Tibial nerve (tissue), 4 donors: ENCODE data around the gene AP2M1. TPM values are rescaled to one million over a fixed set of nuclear protein-coding genes. Genes with fewer than 3 reads are reported as not detected.

Experiments
- DNase-seq, 2 donors: peaks; one replicate each; pipeline ENCODE4 v3.0.0-alpha.2; 2019; ENCODE audit warnings: low spot score in 2 of 2
- H3K27ac ChIP-seq, 4 donors: fragments of 200-600 bp; sonication (generic) in 3 of 4; one replicate each; pipeline ENCODE4 v1.5.1; 2017 to 2019; ENCODE audit warnings: mild to moderate bottlenecking in 1 of 4
- H3K27me3 ChIP-seq, 2 donors: fragments of 200-600 bp; sonication (generic) in 1 of 2; one replicate each; pipeline versions ENCODE4 v1.5.1 to v1.6.0; 2017 to 2019
- H3K36me3 ChIP-seq, 3 donors: fragments of 200-600 bp; sonication (generic); one replicate each; pipeline ENCODE4 v1.5.1; 2018 to 2019
- H3K4me1 ChIP-seq, 4 donors: fragments of 200-600 bp; sonication (generic) in 3 of 4; one replicate each; pipeline ENCODE4 v1.5.1; 2017 to 2019
- H3K4me3 ChIP-seq, 4 donors: fragments of 200-600 bp; sonication (generic) in 3 of 4; one replicate each; pipeline ENCODE4 v1.5.1; 2017 to 2019; ENCODE audit warnings: mild to moderate bottlenecking in 1 of 4, moderate library complexity in 1 of 4
- H3K9me3 ChIP-seq, 4 donors: fragments of 200-600 bp; sonication (generic) in 3 of 4; one replicate each; pipeline ENCODE4 v1.5.1; 2017 to 2019
- CTCF ChIP-seq, 5 experiments: fragments of 200-600 bp in 3 of 5; fragments of 450-650 bp in 2 of 5; sonication (generic) in 3 of 5; IDR thresholded peaks; one replicate each; pipeline ENCODE4 v1.5.1; 2016 to 2019; ENCODE audit warnings: antibody characterized with exemption in 5 of 5, mild to moderate bottlenecking in 3 of 5, moderate library complexity in 2 of 5
- EP300 ChIP-seq, 2 donors: sonication (generic); formaldehyde crosslinking; IDR thresholded peaks; one replicate each; pipeline ENCODE4 v1.6.1; 2017; ENCODE audit warnings: antibody characterized with exemption in 2 of 2, mild to moderate bottlenecking in 1 of 2
- POLR2A ChIP-seq, 2 donors: fragments of 450-650 bp; IDR thresholded peaks; one replicate each; pipeline ENCODE4 v1.6.1; 2017; ENCODE audit warnings: antibody characterized with exemption in 2 of 2, mild to moderate bottlenecking in 2 of 2, moderate library complexity in 2 of 2
- WGBS, 2 donors: methylation state at CpG; one replicate each; pipeline ENCODE4 v1.1.5; 2018; 5-methylcytosine and 5-hydroxymethylcytosine counted together
- total RNA-seq, 4 donors: library from RNA; depleted of rRNA; stranded (reverse); fragments of >200 nt; gene quantifications; one replicate each; pipeline ENCODE4 v1.1.0, GENCODE V29; 2016

Gene AP2M1
- total RNA-seq, 4 donors from 2014 or later, result 182 to 212 (median 199) TPM

- Histone ChIP-seq H3K27ac (no peak overlapping the region), H3K9me3 (no peaks in the 10 kb centered on the region), H3K36me3 (peaks cover 6 to 81% (median 20%) of the 10 kb centered on the region in 3 donors), H3K4me1 (peaks cover 0 to 34% (median 8%) of the 10 kb centered on the region in 4 donors), H3K4me3 (no peak overlapping the region), H3K27me3 (no peaks in the 10 kb centered on the region)
- WGBS, 2 donors, result 87 to 96% methylated on average over 10 of the region's 10 CpGs
- DNase-seq, result no peak
- no peak for TF ChIP-seq POLR2A (IDR thresholded peaks at IDR 0.05)
- TF ChIP-seq CTCF (IDR thresholded peaks at IDR 0.05), result no peak
- no peak for TF ChIP-seq EP300 (IDR thresholded peaks at IDR 0.05)
These were observed 34.2 kb upstream of the AP2M1 start for GRCh38 chr3:184140436-184140835.

GRCh38 chr3:184142199-184142598 lies 32.5 kb upstream of the AP2M1 start:
- H3K36me3 ChIP-seq, result peaks cover 6 to 96% (median 20%) of the 10 kb centered on the region in 3 donors
- no peak for DNase-seq
- no peak overlapping the region for H3K4me3 ChIP-seq

GRCh38 chr3:184143327-184143726 lies 31.3 kb upstream of the AP2M1 start:
- H3K4me1 ChIP-seq, result peaks cover 0 to 8% (median 0%) of the 10 kb centered on the region in 4 donors
- H3K36me3 ChIP-seq, result peaks cover 6 to 85% (median 20%) of the 10 kb centered on the region in 3 donors
- WGBS, 2 donors, result 89 to 93% methylated on average over 3 of the region's 3 CpGs
- no peaks in the 10 kb centered on the region for H3K9me3 ChIP-seq
- no peak overlapping the region for H3K4me3 ChIP-seq
- TF ChIP-seq CTCF (IDR thresholded peaks at IDR 0.05) (no peak), EP300 (IDR thresholded peaks at IDR 0.05) (no peak), POLR2A (IDR thresholded peaks at IDR 0.05) (no peak)
- no peak for DNase-seq
- no peak overlapping the region for H3K27ac ChIP-seq
- H3K27me3 ChIP-seq, result no peaks in the 10 kb centered on the region

More at GRCh38 chr3:184142199-184142598, 32.5 kb upstream of the AP2M1 start:
- 88 to 98% methylated on average over 7 of the region's 7 CpGs for WGBS, 2 donors
- TF ChIP-seq EP300 (IDR thresholded peaks at IDR 0.05) (no peak), CTCF (IDR thresholded peaks at IDR 0.05) (no peak), POLR2A (IDR thresholded peaks at IDR 0.05) (no peak)
- H3K27me3 ChIP-seq, result no peaks in the 10 kb centered on the region
- no peak overlapping the region for H3K27ac ChIP-seq
- no peaks in the 10 kb centered on the region for H3K9me3 ChIP-seq
- peaks cover 0 to 18% (median under 1%) of the 10 kb centered on the region in 4 donors for H3K4me1 ChIP-seq

- Histone ChIP-seq H3K36me3 (peaks cover 6 to 74% (median 20%) of the 10 kb centered on the region in 3 donors), H3K27me3 (no peaks in the 10 kb centered on the region), H3K9me3 (no peaks in the 10 kb centered on the region), H3K4me3 (no peak overlapping the region), H3K4me1 (peaks cover 0 to 8% (median 0%) of the 10 kb centered on the region in 4 donors), H3K27ac (no peak overlapping the region)
- no peak for DNase-seq
- TF ChIP-seq POLR2A (IDR thresholded peaks at IDR 0.05), result no peak
- no peak for TF ChIP-seq CTCF (IDR thresholded peaks at IDR 0.05)
- no peak for TF ChIP-seq EP300 (IDR thresholded peaks at IDR 0.05)
- 80 to 81% methylated on average over 5 of the region's 5 CpGs for WGBS, 2 donors
These were observed 30.1 kb upstream of the AP2M1 start for GRCh38 chr3:184144505-184144904.

- TF ChIP-seq CTCF (IDR thresholded peaks at IDR 0.05) (peak in 2 of 5 experiments; percentile 12 to 18), POLR2A (IDR thresholded peaks at IDR 0.05) (no peak)
These were observed 29.5 kb upstream of the AP2M1 start for GRCh38 chr3:184145111-184145524.

More at GRCh38 chr3:184145111-184145524, 29.5 kb upstream of the AP2M1 start:
- no peak for DNase-seq
- H3K27me3 ChIP-seq, result no peaks in the 10 kb centered on the region
- no peak overlapping the region for H3K27ac ChIP-seq
- H3K4me3 ChIP-seq, result no peak overlapping the region
- peaks cover 6 to 68% (median 20%) of the 10 kb centered on the region in 3 donors for H3K36me3 ChIP-seq
- 27% methylated on average over 4 of the region's 4 CpGs for WGBS, 2 donors
- H3K4me1 ChIP-seq, result peaks cover 0 to 8% (median 0%) of the 10 kb centered on the region in 4 donors
- H3K9me3 ChIP-seq, result no peaks in the 10 kb centered on the region
